Activated CD4-positive, CD25-positive, alpha-beta regulatory T cell treated with anti-CD3 and anti-CD28 coated beads, Interleukin-2, amount 50 U/mL, for 72 hours (primary cell): ENCODE data around the gene TXNL1.
A peak's percentile ranks its signal among the peaks of the same experiment; 100 is the strongest.
"Not testable (repeated sequence)": the region's sequence is repeated elsewhere in the genome, so short reads cannot be mapped to it uniquely, and the experiment has no call there.

Experiments used
- DNase-seq: peaks from one replicate; pipeline ENCODE4 v3.0.0; 2021

Gene TXNL1

DNA sequence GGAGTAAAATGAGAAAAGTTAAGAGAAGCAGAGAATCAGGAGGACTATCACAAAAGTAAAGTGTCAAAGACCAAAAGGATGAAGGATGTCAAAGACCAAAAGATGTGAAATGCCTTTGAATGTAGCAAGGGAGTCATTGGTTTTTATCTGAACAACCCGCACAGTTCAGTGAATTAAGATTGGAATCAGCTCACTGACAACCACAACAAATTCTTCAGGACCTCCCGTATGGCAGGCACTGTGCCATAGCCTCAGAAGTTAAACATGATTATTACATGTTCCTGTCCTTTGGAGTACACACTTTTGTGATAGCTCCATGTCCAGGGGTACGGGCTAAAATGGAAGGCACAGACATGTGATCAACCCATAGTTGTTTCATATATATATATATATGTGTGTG, 5.0 kb upstream of the TXNL1 start:
- DNase-seq: no peak

DNA sequence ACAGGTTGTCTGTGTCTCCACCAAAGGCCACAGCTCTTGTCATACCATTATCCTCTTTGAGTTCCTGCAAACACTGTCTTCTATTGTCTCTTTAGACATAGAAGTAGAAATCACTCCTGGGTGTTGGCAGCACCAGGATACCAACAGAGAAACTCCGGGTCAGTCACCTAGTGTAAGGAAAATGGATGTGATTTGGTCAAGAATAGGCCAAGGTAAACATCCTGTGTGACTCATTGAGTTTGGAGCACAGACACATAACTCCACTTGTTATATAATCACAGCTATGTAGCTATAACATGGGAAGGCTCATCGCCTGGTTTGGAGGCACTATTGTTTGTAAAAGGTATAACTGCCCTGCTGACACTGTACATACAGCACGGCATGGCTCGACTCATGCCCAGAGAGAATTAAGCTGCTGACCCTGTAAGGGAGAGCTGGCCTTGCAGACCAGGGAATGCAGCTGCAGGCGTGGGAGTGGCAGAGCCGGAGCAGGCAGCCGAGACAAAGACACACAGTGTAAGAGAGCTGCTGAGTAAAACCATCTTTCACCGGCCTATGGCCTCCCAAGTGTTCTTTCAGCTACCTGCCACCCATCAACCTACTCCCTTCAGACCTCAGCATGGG, 3.4 kb upstream of the TXNL1 start:
- DNase-seq: no peak

DNA sequence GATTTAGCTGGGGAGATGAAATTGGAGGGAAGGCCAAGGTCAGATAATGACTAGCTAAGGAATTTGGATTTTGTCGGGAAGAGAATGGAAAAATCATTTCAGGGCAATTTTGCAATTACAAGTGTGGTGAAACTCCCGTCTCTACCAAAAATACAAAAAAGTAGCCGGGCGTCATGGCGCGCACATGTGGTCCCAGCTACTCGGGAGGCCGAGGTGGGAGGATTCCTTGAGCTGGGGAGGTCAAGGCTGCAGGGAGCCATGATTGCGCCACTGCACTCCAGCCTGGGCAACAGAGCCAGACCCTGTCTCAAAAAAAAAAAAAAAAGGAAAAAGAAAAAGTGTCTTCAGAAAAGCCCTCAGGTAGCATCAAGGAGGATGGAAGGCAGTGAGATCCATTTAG, 1.2 kb upstream of the TXNL1 start:
- no peak for DNase-seq

DNA sequence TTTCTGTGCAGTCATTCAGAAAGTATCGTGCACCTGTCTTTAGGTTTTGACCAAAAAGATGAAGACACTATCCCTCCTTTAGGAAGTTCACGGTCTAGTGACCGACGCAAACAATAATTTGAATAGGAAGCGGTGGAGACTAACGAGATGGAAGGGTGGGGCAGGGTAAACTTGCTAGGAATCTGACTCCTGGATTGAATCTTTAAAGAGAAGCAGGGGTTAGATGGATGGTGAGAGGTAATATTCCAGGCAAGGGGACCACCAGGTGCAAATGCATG, 651 bp upstream of the TXNL1 start:
- no peak for DNase-seq

DNA sequence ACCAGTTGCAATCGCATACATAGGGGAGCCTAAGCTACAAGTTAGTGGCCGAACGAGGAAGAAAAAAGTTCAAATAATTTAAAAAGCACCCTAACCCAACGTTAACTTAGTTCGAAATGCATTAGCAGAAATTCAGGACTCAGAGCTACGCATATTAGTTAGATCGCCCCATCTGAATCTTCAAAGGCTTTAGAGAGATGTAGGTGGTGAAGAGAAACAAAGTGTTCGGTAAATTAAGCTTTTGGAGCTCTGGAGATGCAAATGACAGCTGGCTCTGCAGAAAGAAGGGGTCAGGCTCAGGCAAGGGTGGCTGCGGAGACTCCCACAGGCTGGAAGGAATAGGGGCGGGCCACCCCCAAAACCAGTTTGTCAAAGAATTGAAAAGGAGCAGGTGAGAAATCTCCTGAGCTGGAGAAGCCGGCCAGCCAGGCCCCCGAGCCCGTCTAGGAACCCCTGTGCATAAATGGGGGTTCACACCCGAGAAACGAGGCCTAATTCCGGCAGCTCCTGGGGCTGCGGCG, 621 bp downstream of the TXNL1 start:
- DNase-seq: peak; percentile 38

DNA sequence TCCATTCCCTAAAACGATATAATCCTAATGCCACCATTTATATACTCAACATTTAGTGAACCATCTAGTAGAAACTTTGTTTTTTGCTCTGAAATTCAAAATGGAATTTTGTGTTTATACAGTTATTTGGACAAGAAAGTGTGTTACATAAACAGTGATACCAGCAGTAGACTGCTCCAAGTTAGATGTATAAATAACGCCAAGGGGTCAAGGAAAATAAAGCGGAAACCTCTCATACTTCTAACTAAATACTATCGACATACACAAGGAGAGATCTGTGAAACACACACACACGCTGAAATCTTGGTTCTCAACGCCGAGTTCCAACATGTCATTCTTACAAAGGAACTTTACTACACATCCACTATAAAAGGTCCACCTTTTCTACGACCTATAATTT, 1.2 kb downstream of the TXNL1 start:
- DNase-seq: no peak

DNA sequence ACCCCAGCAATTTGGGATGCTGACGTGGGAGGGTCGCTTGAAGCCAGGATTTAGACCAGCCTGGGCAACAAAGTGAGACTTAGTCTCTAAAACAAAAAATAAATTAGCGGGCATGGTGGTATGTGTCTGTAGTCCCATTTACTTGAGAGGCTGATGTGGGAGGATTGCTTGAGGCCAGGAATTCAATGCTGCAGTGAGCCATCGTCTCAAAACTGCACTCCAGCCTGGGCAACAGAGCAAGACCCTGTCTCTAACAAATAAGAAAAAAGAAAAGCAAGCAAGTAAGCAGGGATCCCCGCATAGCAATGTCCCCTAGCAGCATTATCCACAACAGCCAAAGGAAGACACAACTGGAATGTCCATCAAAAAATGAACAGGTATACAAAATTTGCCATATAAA, 3.4 kb downstream of the TXNL1 start:
- DNase-seq: no peak

DNA sequence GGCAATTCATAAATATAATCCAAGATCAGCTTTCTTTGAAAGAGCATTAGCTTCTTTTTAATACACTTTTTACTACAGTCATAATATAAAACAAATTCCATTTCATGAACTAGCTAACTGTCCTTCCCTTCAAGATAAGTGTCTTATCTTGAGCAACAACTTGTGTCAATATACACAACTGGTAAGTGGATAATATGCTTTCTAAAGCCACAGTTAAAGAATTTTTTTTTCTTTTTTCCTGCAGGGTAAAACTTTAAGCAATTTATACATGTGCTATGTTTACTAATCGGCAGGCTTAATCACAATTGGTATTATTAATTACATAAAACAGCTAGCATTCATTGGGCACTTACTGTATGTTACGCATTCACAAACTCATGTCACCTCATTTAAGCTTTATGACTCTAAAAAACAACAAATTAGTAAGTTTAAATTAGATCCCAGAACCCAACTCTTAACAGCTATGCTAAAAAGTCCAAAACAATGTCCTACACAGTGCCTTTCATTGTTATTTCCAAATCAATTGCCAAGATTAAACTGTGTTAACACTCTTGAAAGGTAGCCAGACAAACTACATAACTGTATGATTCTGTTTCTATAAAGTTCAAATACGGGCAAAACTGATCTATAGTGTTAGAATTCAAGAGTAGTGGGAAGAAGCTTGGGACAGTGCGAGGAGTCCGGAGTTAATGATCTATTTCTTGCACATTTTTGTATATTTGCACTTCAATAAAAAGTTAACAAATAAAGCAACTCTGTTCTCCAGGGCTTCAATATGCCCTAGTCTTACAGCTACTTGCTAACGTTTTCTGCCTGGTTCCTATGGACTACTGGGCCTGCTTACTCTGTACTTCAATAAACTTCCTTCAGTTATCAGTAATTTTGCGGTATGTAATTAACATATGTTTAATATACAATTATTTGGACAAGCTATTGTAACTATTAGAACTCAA, 6.0 kb downstream of the TXNL1 start:
- no peak for DNase-seq

DNA sequence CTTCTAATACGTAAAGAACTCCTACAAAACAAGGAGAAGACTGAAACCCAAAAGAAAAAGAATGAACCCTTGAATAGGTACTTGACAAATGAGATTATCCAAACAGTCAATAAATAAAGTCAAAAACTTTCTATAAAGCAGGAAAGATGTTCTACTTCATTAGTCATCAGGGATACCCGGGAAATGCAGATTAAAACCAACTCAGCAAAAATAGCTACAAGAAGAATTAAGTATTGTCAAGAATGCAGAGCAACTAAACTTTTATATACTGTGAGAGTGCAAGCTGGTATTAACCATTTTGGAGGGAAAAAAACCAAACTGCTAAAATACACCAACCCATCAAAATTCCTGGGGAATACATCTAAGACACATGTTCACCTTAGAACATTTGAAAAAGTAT, 10.4 kb downstream of the TXNL1 start:
- DNase-seq: no peak

DNA sequence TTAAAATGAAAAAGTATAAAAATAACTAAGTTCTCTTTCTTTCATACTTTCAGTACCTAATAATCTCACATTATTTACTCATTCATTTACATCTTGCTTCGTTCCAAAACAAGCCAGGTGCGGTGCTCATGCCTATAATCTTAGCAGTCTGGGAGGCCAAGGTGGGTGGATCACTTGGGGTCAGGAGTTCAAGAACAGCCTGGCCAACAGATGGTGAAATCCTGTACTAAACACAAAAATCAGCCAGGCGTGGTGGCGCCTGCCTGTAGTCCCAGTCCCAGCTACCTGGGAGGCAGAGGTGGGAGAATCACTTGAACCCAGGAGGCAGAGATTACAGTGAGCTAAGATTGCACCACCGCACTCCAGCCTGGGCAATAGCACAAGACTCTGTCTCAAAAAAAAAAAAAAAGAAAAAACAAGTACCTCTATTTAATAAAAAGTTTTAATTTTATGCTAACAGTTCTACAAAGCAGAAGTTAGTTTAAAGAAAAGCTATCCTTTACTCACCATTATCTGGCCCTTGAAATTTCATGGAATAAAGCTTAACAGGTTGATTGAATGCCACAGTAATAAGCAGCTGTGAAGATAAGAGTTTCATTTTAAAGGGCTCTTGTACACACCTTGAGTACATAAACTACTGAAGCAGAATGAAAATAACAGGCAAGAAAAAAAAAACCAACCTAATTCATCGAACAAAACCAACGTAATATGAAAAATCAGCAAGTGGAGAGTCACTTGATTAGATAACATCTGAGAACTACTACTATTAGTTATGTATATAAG, 22.5 kb downstream of the TXNL1 start:
- no peak for DNase-seq

DNA sequence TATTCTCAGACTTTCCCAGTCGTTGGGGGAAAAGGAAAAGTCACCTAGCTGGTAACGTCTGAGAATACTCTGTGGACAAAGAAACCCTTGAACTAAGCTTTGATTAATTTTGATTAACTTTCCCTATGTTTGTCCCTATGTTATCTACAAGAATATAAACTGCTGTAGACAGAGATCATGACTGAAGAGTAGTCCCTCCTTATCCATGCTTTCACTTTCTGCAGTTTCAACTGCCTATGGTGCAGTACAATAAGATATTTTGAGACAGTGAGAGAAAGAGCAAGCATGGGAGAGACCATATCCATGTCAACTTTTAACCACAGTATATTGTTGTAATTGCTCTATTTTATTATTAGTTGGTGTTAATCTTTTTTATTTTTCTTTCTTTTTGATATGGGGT, 31.8 kb downstream of the TXNL1 start:
- no peak for DNase-seq

DNA sequence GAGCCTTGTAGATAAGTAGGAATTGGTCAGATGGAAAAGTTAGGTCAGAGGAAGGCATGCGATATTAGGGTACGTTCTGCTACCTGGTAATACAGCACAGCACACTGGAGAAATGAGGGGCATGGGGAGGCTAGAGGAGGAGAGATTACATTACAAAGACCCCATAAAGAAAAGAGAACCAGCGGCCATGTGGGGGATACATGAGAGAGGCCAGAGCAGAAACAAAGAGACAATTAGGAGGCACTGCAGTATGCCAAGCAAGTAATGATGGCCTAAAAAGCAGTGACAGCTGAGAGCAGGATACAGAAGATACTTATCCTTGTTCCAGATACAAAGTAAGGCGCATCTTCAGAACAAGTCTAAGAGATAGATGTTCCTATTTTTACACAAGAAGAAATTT, 40.0 kb downstream of the TXNL1 start:
- DNase-seq: no peak

DNA sequence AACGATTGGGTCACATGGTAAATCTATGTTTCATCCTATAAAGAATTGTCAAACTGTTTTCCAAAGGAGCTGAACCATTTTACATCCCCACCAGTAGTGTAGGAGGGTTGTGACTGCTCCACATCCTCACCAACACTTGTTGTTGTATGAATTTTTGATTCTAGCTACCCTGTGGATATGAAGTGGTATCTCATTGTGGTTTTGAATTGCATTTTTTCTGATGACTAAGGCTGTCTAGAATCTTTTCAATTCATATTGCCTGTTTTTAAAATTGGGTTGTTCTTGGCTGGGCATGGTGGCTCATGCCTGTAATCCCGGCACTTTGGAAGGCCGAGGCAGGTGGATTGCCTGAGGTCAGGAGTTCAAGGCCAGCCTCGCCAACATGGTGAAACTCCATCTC, 44.5 kb downstream of the TXNL1 start:
- no peak for DNase-seq

DNA sequence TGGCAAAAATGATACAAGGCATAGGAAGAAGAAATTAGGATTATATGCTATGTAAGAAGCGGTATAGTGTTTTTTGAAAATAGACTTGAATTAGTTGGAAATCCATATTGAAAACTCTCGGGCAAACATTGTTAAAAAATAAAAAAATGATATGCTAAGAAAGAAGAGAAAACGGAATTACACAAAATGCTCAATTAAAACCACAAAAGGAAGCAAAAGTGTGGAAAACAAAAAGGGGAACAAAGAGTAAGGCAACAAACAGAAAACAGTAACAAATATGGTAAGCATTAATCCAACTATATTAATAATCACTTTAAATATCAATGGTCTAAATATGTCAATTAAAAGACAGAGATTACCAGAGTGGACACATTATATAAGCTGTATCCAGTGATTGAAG, 58.4 kb downstream of the TXNL1 start:
- no peak for DNase-seq

DNA sequence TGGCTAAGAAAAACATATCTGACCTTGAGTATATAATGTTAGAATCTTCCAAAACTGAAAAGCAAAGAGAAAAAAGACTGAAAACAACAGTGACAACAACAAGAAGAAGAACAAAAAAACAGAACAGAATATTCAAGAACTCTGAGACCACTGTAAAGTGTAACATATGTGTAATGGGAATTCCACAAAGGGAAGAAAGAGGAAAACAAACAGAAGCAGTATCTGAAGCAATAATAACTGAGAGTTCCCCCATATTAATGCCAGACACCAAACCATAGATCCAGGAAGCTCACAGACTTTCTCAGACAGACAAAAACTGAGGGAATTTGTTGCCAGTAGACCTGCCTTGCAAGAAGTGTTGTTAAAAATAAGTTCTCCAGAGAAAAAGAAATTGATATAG, 58.9 kb downstream of the TXNL1 start:
- DNase-seq: no peak

DNA sequence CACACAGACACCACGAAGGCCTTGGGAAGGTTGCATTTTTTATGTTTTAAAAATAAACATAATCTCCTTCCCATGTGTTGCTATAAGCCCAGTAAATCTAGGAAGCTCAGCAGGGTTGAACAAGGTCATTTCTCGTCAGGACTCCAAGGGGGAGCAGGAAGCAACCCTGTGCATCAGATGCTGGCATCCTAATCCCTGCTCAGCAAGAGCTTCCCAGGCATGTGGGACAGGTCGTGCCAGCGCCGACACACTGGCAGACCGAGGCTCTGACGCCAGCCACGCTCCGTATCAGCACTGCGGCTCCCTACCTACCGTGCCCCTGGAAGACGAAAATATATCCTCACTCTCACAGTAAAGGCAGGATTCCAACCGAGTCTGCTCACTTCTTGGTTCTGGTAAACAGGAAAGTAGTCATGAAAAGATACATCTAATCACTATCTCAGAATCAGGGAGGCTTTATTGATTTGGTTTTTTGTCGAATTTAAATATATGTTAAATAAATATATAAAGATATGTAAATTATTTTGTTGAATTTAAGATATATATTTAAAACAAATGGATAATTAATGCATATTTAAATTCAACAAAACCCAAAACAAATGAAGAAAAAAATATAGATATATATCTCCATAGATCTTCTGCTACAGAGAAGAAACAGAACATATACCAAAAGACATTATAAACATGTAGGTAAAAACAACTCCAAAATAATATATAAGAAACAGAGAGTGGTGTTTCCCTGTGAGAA, 61.4 kb downstream of the TXNL1 start:
- DNase-seq: no peak

DNA sequence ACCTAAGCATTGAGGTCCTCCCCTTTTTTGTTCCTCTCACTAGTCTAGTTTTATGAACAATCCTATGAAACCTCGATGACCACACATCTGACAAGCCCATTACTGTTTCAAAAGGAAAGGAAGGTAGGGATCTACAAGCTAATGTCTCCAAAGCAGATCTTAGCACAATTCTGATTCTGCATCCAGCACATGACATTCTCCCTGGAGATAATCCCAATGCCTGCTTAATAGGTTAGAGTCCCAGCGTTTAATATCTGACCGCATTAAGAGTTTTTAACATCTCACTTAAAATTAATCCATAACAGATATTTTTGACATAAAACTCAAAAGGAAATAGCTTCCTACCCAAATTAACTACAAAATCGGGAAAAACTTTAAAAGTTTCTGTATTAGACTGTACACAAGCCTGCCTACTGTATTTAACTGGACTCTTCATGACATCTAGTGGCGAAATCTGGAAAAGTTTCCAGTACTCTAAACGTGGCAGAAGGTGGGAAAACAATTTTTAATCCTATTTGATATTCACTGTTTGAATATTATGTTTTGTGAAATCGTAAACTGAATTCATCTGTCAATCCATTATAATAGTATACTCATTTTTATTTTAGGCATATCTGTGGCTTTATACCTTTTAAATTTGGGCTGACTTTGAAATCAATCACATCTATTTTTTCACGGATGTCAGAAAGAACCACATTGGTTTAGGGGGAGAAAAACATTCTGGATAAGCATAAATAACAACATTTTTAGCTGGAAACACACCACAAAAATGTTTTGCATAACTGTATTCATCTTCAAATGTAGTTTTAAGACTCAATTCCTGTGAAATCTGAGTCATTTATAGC, 62.4 kb downstream of the TXNL1 start:
- no peak for DNase-seq

DNA sequence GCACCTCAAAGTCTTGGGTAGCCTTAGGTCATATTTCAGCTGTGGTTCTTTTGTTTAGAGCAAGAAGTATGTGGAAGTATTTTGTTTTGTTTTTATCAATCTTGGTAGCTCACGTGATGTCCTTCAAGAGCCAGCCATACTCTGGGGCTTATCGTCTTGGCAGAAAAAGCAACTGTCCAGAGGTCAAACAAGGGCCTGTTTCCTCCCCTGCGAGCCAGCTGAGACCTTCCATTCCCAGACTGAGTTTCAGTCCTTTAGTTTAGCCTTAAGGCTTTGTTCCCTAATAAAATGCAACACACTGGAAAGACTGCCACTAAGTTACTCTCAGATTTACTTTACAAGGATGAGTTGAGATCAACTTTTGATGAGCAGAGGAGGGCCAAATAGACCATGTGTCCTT, 63.5 kb downstream of the TXNL1 start:
- DNase-seq: no peak

DNA sequence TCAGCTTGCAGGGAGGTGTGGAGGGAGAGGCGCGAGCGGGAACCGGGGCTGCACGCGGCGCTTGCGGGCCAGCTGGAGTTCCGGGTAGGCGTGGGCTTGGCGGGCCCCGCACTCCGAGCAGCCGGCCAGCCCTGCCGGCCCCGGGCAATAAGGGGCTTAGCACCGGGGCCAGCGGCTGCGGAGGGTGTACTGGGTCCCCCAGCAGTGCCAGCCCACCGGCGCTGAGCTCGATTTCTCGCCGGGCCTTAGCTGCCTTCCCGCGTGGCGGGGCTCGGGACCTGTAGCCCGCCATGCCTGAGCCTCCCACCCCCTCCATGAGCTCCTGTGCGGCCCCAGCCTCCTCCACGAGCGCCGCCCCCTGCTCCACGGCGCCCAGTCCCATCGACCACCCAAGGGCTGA, 66.1 kb downstream of the TXNL1 start:
- not testable (repeated sequence) for DNase-seq

DNA sequence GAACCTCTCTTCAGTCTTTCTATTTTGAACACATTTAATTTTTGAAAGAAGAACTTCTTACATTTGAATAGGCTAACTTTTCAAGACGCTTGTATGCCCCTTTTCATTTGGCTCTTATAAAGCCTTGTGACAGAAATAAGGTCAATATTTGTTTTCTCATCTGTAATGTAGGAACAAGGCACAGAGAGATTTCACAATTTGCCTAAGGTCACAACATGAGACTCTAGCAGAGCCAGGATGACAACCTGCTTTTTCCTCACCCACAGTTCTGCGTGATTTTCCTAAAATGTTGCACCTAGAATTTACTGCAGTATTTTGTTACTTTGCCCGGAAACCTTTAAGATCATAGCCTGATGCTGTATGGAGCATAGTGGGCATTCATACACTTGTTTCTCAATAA, 67.4 kb downstream of the TXNL1 start:
- no peak for DNase-seq

DNA sequence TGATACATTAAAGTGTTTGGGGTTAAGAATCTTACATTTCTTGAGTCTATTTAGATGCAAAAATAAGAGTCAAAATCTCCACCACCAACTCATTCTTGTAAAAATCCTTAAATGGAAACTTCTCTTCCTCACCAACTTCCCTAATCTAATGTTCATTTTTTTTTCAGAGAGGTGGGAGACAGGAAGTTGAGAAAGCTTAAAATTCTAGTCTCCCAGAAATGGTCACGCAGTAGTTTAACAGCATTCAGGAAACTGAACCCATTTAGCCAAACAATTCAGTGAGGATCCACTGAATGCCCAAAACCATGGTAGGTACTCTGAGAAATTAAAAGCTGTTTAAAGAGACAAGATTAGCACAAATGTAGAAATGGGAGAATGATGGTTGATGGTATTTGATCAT, 69.0 kb downstream of the TXNL1 start:
- DNase-seq: no peak

DNA sequence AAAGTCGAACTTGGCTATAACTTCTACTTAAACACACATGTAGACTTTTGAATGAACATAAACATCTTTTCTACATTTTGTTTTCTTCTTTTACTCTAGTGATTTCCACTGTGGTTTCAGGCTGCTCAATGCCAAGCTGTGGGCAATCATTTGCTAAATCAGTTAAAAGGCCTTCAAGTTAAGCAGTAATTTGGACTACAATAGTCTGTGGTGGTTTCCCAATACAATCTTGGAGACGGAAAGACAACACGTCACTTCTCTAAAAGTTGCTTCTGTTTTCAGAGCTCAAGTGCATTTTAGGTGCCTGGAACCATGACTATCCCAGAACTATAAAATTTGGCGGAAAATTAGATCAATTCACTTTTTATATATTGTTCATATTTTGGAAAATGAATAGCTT, 69.4 kb downstream of the TXNL1 start:
- no peak for DNase-seq
